Heart right ventricle (tissue), 16 donors: ENCODE results near the gene CYP1B1. TPM values are rescaled to one million over a fixed set of nuclear protein-coding genes. Genes with fewer than 3 reads are reported as not detected.

ENCODE experiments used
- ATAC-seq, 8 donors: fragments of 200-7000 bp; cut with Tn5 transposase; one replicate each; pipeline ENCODE4 v1.9.1; 2020; ENCODE audit warnings: mild to moderate bottlenecking in 8 of 8, moderate library complexity in 8 of 8, moderate number of reproducible peaks in 1 of 8
- DNase-seq, 2 donors: peaks; one replicate each; pipeline ENCODE4 v3.0.0-alpha.2; 2020
- H3K27ac ChIP-seq, 10 donors: fragments of 200-600 bp; sonication (generic) in 2 of 10; one replicate each; pipeline versions ENCODE4 v1.5.0 to v1.8.0; 2020 to 2022; ENCODE audit warnings: mild to moderate bottlenecking in 3 of 10
- H3K27me3 ChIP-seq, 7 donors: fragments of 200-600 bp; one replicate each; pipeline ENCODE4 v1.8.0; 2021 to 2022; ENCODE audit warnings: mild to moderate bottlenecking in 2 of 7
- H3K36me3 ChIP-seq, 9 donors: fragments of 200-600 bp; sonication (generic) in 1 of 9; one replicate each; pipeline versions ENCODE4 v1.5.0 to v1.8.0; 2020 to 2022; ENCODE audit warnings: mild to moderate bottlenecking in 2 of 9
- H3K4me1 ChIP-seq, 9 donors: fragments of 200-600 bp; sonication (generic) in 1 of 9; one replicate each; pipeline versions ENCODE4 v1.5.0 to v1.8.0; 2020 to 2022; ENCODE audit warnings: mild to moderate bottlenecking in 4 of 9
- H3K4me3 ChIP-seq, 10 donors: fragments of 200-600 bp; sonication (generic) in 2 of 10; one replicate each; pipeline versions ENCODE4 v1.5.0 to v1.8.0; 2020 to 2022; ENCODE audit warnings: mild to moderate bottlenecking in 7 of 10, moderate library complexity in 2 of 10
- H3K9me3 ChIP-seq, 11 donors: fragments of 200-600 bp in 10 of 11; sonication (generic) in 2 of 11; one replicate each; pipeline versions ENCODE4 v1.5.0 to v1.8.0; 2013 to 2022; ENCODE audit warnings: mild to moderate bottlenecking in 2 of 11, control low read depth in 1 of 11, moderate library complexity in 1 of 11
- CTCF ChIP-seq, 9 donors: fragments of 200-600 bp; sonication (generic) in 2 of 9; IDR thresholded peaks; one replicate each; pipeline versions ENCODE4 v1.5.0 to v1.8.0; 2021 to 2022; ENCODE audit warnings: antibody characterized with exemption in 9 of 9, mild to moderate bottlenecking in 5 of 9, moderate library complexity in 1 of 9
- WGBS, 2 donors: extraction: QIAGEN DNeasy Blood & Tissue Kit; methylation state at CpG; one replicate each; pipeline ENCODE4 v1.1.7; 2013; ENCODE audit warnings: inconsistent platforms in 1 of 2; 5-methylcytosine and 5-hydroxymethylcytosine counted together
- intact Hi-C, 10 donors: fragments of 100-400 bp; cut with DNase I; formaldehyde crosslinking; loops; one replicate each; pipeline versions ENCODE4 v1.11.1 to v1.14.2; 2022
- polyA plus RNA-seq, 2 donors: library from polyadenylated mRNA; stranded (reverse); fragments of 200-250 nt; gene quantifications; one replicate each; pipeline ENCODE4 v1.2.3, GENCODE V29; 2013
- total RNA-seq, 10 donors: library from RNA; stranded (reverse); fragmentation: NEBNext Ultra II Directional in 3 of 10; extraction: Animal tissue kit (Norgen Biotek cat#: 25700) in 3 of 10; gene quantifications; one replicate each; pipeline versions ENCODE4 v1.2.1 to v1.2.4, GENCODE V29; 2021 to 2023
- donor health status: Arrhythmogenic right ventricular cardiomyopathy.
- donor health status: ischemic (EF 13 %, LVEDD 7.1; RV severe dilation, severe dysfunction).
- donor health status: healthy with polysubstance abuse.
- donor health status: DM: no; HTN: yes; CAD: no.
- donor health status: DM: no; HTN: no; CAD: no.
- donor health status: ischemic (EF 25% LVEDD 6.9; RV normal size, moderate dysfunction).
- donor health status: ischemic (EF 25% LVEDD 5.7; RV mildly dilated, moderate dysfunction).
- donor health status: healthy.
- donor health status: DM: yes; HTN: yes; CAD: no.
- donor health status: Ischemic cardiomyopathy.
- donor health status: ischemic (EF 35%, LVEDD 5.7; RV mildly dilated, moderate dysfunction).
- donor health status: nonischemic (EF 11% LVEDD 7.7; RV severe dilation, severe dysfunction).
- donor health status: DM: yes; HTN: yes; CAD: no.
- donor health status: PGD.
- donor health status: ischemic (EF 29% LVEDD 5.4; RV normal size, mild dysfunction).
- donor health status: nonischemic (EF 23%, LVEDD 6.1; RV moderate dilation, normal function).

Gene CYP1B1
- total and polyA plus RNA-seq, 12 donors, result 7.2 to 89.3 (median 14.3) TPM

GRCh38 chr2:38056216-38056615 is 19.7 kb downstream of the CYP1B1 start:
- H3K9me3 ChIP-seq, result no peaks in the 10 kb centered on the region
- 73% methylated on average over 3 of the region's 3 CpGs for WGBS, 2 donors
- no peaks in the 10 kb centered on the region for H3K36me3 ChIP-seq
- intact Hi-C loops, result no loop called here
- TF ChIP-seq CTCF (IDR thresholded peaks at IDR 0.05), result no peak
- H3K4me3 ChIP-seq, result no peak overlapping the region
- ATAC-seq (no peak), DNase-seq (no peak)
- H3K27me3 ChIP-seq, result no peaks in the 10 kb centered on the region
- H3K4me1 ChIP-seq, result peaks cover 0 to 6% (median 0%) of the 10 kb centered on the region in 9 donors
- no peak overlapping the region for H3K27ac ChIP-seq

GRCh38 chr2:38045811-38046210 is 30.1 kb downstream of the CYP1B1 start:
- Histone ChIP-seq H3K4me3 (no peak overlapping the region), H3K27ac (no peak overlapping the region), H3K4me1 (no peaks in the 10 kb centered on the region), H3K27me3 (peaks cover 0 to 7% (median 0%) of the 10 kb centered on the region in 7 donors), H3K36me3 (no peaks in the 10 kb centered on the region), H3K9me3 (peaks cover 0 to 10% (median 0%) of the 10 kb centered on the region in 11 donors)
- TF ChIP-seq CTCF (IDR thresholded peaks at IDR 0.05), result no peak
- ATAC-seq (no peak), DNase-seq (no peak)
- intact Hi-C loops, result loop anchor here in 1 of 10 donors (10.0 kb wide), 1 partner anchor 51 kb away; no protein-coding TSS in a partner anchor
- 90 to 96% methylated on average over 4 of the region's 4 CpGs for WGBS, 2 donors

GRCh38 chr2:38039121-38039910 is 36.6 kb downstream of the CYP1B1 start:
- no peak for TF ChIP-seq CTCF (IDR thresholded peaks at IDR 0.05)
- H3K9me3 ChIP-seq, result peaks cover 0 to 16% (median 0%) of the 10 kb centered on the region in 11 donors
- ATAC-seq, result no peak
- WGBS, 2 donors, result 78 to 92% methylated on average over 9 of the region's 9 CpGs
- H3K36me3 ChIP-seq, result no peaks in the 10 kb centered on the region
- peaks cover 0 to 15% (median 10%) of the 10 kb centered on the region in 9 donors for H3K4me1 ChIP-seq
- intact Hi-C loops, result no loop called here
- no peak overlapping the region for H3K4me3 ChIP-seq
- H3K27ac ChIP-seq, result no peak overlapping the region
- peaks cover 0 to 50% (median 19%) of the 10 kb centered on the region in 7 donors for H3K27me3 ChIP-seq
- no peak for DNase-seq

GRCh38 chr2:38038682-38039081 is 37.3 kb downstream of the CYP1B1 start:
- 76 to 86% methylated on average over 5 of the region's 5 CpGs for WGBS, 2 donors
- Histone ChIP-seq H3K27ac (peak overlapping the region in 7 of 10 donors; percentile 42 to 65 (median 58)), H3K9me3 (peaks cover 0 to 16% (median 0%) of the 10 kb centered on the region in 11 donors), H3K4me3 (peak overlapping the region in 7 of 10 donors; percentile 26 to 48 (median 42)), H3K36me3 (no peaks in the 10 kb centered on the region), H3K27me3 (peaks cover 0 to 50% (median 23%) of the 10 kb centered on the region in 7 donors), H3K4me1 (peaks cover 0 to 15% (median 10%) of the 10 kb centered on the region in 9 donors)
- intact Hi-C loops, result no loop called here
- no peak for TF ChIP-seq CTCF (IDR thresholded peaks at IDR 0.05)
- no peak for DNase-seq
- ATAC-seq, result peak in 5 of 8 donors; percentile 2 to 37 (median 34)
